Fibroblast of lung (primary cell): ENCODE data around the gene ATOH1.

Experiments
- CTCF ChIP-seq, 2 donors: IDR thresholded peaks in 1 of 2; conservative IDR thresholded peaks in 1 of 2; 1 replicate in 1 of 2; 2 replicates in 1 of 2; pipeline ENCODE4 v1.5.1; 2011 to 2012; ENCODE audit warnings: low read length in 2 of 2, control low read depth in 1 of 2, inconsistent platforms in 1 of 2, low read depth in 1 of 2, mild to moderate bottlenecking in 1 of 2
- EZH2 ChIP-seq: IDR thresholded peaks from 2 replicates; pipeline ENCODE4 v1.5.1; 2012; ENCODE audit warnings: low read length, control low read depth, mild to moderate bottlenecking; ENCODE audit errors: missing control alignments

GRCh38 chr4:93831716-93832496, 3.4 kb downstream of the ATOH1 start:
- no peak for TF ChIP-seq EZH2
- TF ChIP-seq CTCF (conservative IDR thresholded peaks at IDR 0.05 in 1 of 2, IDR thresholded peaks at IDR 0.05 in 1 of 2; ENCODE audit: low read depth in 1 of 2, low read length in 2 of 2), result no peak
